HepG2 (cell line): ENCODE data around the gene EFEMP2. TPM values are rescaled to one million over a fixed set of nuclear protein-coding genes. Genes with fewer than 3 reads are reported as not detected.

Experiments used
- HDAC2 ChIP-seq: sonication (generic); formaldehyde crosslinking; IDR thresholded peaks from 2 replicates; pipeline ENCODE4 v1.4.0; 2020; ENCODE audit warnings: missing genetic modification reagents
- HNF4A ChIP-seq: sonication (generic); formaldehyde crosslinking; IDR thresholded peaks from 2 replicates; pipeline ENCODE4 v1.4.0; 2020; ENCODE audit warnings: missing genetic modification reagents
- MAF1 ChIP-seq: sonication (generic); formaldehyde crosslinking; IDR thresholded peaks from 2 replicates; pipeline ENCODE4 v1.5.0; 2020; ENCODE audit warnings: missing genetic modification reagents, borderline replicate concordance
- NFIB ChIP-seq: sonication (generic); formaldehyde crosslinking; IDR thresholded peaks from 2 replicates; pipeline ENCODE4 v1.9.0; 2021; ENCODE audit warnings: missing genetic modification reagents, mild to moderate bottlenecking, borderline replicate concordance
- PHB2 ChIP-seq: fragments of 450-650 bp; IDR thresholded peaks from 2 replicates; pipeline ENCODE4 v1.6.1; 2018; ENCODE audit not compliant: partially characterized antibody
- RARA ChIP-seq: IDR thresholded peaks from 2 replicates; pipeline ENCODE4 v1.6.1; 2016; ENCODE audit warnings: missing genetic modification reagents, missing compliant biosample characterization
- TAF15 ChIP-seq: fragments of 200-400 bp; formaldehyde crosslinking; IDR thresholded peaks from one replicate; pipeline ENCODE4 v1.6.1; 2018; ENCODE audit warnings: mild to moderate bottlenecking, low read depth, low read length; ENCODE audit not compliant: poor library complexity, severe bottlenecking
- ZFYVE20 ChIP-seq: sonication (generic); formaldehyde crosslinking; IDR thresholded peaks from 2 replicates; pipeline ENCODE4 v1.8.0; 2023; ENCODE audit warnings: low read depth, mild to moderate bottlenecking, moderate library complexity, missing genetic modification reagents, borderline replicate concordance
- ZNF350 ChIP-seq: sonication (generic); formaldehyde crosslinking; IDR thresholded peaks from 2 replicates; pipeline ENCODE4 v1.4.0; 2020; ENCODE audit warnings: mild to moderate bottlenecking, low read depth, missing genetic modification reagents, borderline replicate concordance
- ZNF451 ChIP-seq: sonication (generic); formaldehyde crosslinking; IDR thresholded peaks from 2 replicates; pipeline ENCODE4 v1.5.0; 2020; ENCODE audit warnings: mild to moderate bottlenecking, missing genetic modification reagents
- ZNF781 ChIP-seq: sonication (generic); formaldehyde crosslinking; IDR thresholded peaks from 2 replicates; pipeline ENCODE4 v1.5.1; 2020; ENCODE audit warnings: borderline replicate concordance, mild to moderate bottlenecking, missing genetic modification reagents; ENCODE audit errors: not compliant biosample characterization
- polyA plus RNA-seq, 8 experiments: library from polyadenylated mRNA; depleted of rRNA in 3 of 8; stranded (reverse) in 7 of 8; unstranded in 1 of 8; fragments of >200 nt; fragmentation: Illumina TruSeq in 4 of 8; extraction: Trizol in 4 of 8; gene quantifications; 2 replicates each; pipeline versions ENCODE4 v1.2.1 to v1.2.3, GENCODE V29; 2011 to 2016; ENCODE audit warnings: low read depth in 4 of 8, missing spikeins in 1 of 8, mixed read lengths in 1 of 8; ENCODE audit not compliant: insufficient read depth in 1 of 8
- total RNA-seq, 5 experiments: library from RNA; depleted of rRNA; stranded (reverse); fragments of >200 nt; fragmentation: Illumina TruSeq; extraction: Trizol; gene quantifications; 2 replicates each; pipeline ENCODE4 v1.2.3, GENCODE V29; 2016; ENCODE audit warnings: low read depth in 1 of 5
- TF ChIP-seq, protein P1 (sequence below), 2 experiments: fragments of 450-650 bp in 1 of 2; sonication (generic) in 1 of 2; formaldehyde crosslinking; IDR thresholded peaks; 2 replicates each; pipeline versions ENCODE4 v1.5.0 to v1.8.0; 2020 to 2022; ENCODE audit warnings: mild to moderate bottlenecking in 1 of 2, missing genetic modification reagents in 1 of 2
- TF ChIP-seq, protein P2 (sequence below): sonication (generic); formaldehyde crosslinking; IDR thresholded peaks from one replicate; pipeline ENCODE4 v1.5.1; 2020; ENCODE audit warnings: mild to moderate bottlenecking, missing genetic modification reagents; ENCODE audit errors: not compliant biosample characterization
- TF ChIP-seq, protein P3 (sequence below): IDR thresholded peaks from 2 replicates; pipeline ENCODE4 v1.6.1; 2012; ENCODE audit warnings: low read depth, low read length, improper control_type of control experiment
- TF ChIP-seq, protein P4 (sequence below): sonication (generic); formaldehyde crosslinking; IDR thresholded peaks from 2 replicates; pipeline ENCODE4 v1.9.0; 2022; ENCODE audit warnings: missing genetic modification reagents, mild to moderate bottlenecking, borderline replicate concordance

Gene EFEMP2
- total and polyA plus RNA-seq, 2 of the 13 experiments (the other 11 are each of a cell fraction or from before 2014, with no cell fraction given) = 7.4 to 29.7 TPM

DNA sequence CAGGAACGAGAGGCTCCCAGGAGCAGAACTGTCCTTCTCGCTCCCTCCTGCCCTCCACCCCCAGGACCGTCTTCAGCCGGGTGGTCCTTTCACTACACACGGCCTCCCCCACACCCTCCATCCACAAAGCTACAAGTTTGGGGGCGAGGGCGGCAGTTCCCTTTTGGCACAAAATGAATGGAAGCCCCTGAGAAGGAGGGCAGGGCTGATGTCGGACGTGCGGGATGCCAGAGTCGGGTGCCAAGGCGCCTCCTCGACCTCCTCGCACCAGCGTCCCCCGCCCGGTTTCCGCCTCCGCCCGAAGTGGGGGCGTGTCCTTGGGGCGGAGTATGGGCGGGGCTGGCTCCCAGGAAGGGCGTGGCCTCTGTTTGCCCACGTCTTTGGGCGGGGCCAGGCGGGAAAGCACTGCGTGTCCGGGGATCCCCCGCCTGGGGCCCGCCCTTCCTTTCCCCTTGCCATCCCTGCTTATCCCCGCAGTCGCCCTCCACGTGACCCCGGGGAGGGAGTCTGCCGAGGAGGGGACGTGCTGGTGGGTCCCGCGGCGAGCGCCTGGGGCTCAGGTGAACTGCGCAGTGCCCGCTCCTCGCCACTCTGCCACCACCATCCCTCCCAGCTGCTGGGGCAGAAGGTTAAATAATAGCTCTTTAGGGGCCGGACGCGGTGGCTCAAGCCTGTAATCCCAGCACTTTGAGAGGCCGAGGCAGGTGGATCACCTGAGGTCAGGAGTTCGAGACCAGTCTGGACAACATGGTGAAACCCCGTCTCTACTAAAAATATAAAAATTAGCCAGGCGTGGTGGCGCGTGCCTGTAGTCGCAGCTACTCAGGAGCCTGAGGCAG lies 937 bp upstream of the EFEMP2 start (continued):
- TF ChIP-seq, protein P1, sequence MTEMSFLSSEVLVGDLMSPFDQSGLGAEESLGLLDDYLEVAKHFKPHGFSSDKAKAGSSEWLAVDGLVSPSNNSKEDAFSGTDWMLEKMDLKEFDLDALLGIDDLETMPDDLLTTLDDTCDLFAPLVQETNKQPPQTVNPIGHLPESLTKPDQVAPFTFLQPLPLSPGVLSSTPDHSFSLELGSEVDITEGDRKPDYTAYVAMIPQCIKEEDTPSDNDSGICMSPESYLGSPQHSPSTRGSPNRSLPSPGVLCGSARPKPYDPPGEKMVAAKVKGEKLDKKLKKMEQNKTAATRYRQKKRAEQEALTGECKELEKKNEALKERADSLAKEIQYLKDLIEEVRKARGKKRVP (CRISPR knock-in tag; IDR thresholded peaks at IDR 0.05) = peak in 1 of 2 experiments; percentile 31; a peak in 1 of 4 replicates
- TF ChIP-seq, protein P2, sequence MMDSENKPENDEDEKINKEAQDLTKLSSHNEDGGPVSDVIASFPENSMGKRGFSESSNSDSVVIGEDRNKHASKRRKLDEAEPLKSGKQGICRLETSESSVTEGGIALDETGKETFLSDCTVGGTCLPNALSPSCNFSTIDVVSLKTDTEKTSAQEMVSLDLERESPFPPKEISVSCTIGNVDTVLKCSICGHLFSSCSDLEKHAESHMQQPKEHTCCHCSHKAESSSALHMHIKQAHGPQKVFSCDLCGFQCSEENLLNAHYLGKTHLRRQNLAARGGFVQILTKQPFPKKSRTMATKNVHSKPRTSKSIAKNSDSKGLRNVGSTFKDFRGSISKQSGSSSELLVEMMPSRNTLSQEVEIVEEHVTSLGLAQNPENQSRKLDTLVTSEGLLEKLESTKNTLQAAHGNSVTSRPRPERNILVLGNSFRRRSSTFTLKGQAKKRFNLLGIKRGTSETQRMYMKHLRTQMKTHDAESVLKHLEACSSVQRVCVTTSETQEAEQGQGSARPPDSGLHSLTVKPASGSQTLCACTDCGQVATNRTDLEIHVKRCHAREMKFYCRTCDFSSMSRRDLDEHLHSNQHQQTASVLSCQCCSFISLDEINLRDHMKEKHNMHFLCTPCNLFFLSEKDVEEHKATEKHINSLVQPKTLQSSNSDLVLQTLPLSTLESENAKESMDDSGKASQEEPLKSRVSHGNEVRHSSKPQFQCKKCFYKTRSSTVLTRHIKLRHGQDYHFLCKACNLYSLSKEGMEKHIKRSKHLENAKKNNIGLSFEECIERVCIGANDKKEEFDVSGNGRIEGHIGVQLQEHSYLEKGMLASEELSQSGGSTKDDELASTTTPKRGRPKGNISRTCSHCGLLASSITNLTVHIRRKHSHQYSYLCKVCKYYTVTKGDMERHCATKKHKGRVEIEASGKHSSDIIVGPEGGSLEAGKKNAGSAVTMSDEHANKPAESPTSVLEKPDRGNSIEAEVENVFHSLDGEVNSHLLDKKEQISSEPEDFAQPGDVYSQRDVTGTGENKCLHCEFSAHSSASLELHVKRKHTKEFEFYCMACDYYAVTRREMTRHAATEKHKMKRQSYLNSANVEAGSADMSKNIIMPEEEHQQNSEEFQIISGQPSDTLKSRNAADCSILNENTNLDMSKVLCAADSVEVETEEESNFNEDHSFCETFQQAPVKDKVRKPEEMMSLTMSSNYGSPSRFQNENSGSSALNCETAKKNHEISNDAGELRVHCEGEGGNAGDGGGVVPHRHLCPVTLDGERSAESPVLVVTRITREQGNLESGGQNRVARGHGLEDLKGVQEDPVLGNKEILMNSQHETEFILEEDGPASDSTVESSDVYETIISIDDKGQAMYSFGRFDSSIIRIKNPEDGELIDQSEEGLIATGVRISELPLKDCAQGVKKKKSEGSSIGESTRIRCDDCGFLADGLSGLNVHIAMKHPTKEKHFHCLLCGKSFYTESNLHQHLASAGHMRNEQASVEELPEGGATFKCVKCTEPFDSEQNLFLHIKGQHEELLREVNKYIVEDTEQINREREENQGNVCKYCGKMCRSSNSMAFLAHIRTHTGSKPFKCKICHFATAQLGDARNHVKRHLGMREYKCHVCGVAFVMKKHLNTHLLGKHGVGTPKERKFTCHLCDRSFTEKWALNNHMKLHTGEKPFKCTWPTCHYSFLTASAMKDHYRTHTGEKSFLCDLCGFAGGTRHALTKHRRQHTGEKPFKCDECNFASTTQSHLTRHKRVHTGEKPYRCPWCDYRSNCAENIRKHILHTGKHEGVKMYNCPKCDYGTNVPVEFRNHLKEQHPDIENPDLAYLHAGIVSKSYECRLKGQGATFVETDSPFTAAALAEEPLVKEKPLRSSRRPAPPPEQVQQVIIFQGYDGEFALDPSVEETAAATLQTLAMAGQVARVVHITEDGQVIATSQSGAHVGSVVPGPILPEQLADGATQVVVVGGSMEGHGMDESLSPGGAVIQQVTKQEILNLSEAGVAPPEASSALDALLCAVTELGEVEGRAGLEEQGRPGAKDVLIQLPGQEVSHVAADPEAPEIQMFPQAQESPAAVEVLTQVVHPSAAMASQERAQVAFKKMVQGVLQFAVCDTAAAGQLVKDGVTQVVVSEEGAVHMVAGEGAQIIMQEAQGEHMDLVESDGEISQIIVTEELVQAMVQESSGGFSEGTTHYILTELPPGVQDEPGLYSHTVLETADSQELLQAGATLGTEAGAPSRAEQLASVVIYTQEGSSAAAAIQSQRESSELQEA = no peak
- TF ChIP-seq, protein P3, sequence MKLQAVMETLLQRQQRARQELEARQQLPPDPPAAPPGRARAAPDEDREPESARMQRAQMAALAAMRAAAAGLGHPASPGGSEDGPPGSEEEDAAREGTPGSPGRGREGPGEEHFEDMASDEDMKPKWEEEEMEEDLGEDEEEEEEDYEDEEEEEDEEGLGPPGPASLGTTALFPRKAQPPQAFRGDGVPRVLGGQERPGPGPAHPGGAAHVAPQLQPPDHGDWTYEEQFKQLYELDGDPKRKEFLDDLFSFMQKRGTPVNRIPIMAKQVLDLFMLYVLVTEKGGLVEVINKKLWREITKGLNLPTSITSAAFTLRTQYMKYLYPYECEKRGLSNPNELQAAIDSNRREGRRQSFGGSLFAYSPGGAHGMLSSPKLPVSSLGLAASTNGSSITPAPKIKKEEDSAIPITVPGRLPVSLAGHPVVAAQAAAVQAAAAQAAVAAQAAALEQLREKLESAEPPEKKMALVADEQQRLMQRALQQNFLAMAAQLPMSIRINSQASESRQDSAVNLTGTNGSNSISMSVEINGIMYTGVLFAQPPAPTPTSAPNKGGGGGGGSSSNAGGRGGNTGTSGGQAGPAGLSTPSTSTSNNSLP = no peak
- TF ChIP-seq, protein P4, sequence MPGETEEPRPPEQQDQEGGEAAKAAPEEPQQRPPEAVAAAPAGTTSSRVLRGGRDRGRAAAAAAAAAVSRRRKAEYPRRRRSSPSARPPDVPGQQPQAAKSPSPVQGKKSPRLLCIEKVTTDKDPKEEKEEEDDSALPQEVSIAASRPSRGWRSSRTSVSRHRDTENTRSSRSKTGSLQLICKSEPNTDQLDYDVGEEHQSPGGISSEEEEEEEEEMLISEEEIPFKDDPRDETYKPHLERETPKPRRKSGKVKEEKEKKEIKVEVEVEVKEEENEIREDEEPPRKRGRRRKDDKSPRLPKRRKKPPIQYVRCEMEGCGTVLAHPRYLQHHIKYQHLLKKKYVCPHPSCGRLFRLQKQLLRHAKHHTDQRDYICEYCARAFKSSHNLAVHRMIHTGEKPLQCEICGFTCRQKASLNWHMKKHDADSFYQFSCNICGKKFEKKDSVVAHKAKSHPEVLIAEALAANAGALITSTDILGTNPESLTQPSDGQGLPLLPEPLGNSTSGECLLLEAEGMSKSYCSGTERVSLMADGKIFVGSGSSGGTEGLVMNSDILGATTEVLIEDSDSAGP = peak; percentile 58; the same call in 1 of the 2 replicates
- TF ChIP-seq TAF15 (no peak), ZNF350 (CRISPR knock-in tag) (peak; percentile 83), RARA (CRISPR knock-in tag) (peak; percentile 97), HNF4A (CRISPR knock-in tag) (no peak), ZNF781 (CRISPR knock-in tag) (no peak), NFIB (no peak), HDAC2 (peak; percentile 66; the same call in 1 of the 2 replicates), ZNF451 (CRISPR knock-in tag) (peak; percentile 79; the same call in 1 of the 2 replicates), MAF1 (CRISPR knock-in tag) (no peak), ZFYVE20 (CRISPR knock-in tag) (no peak), PHB2 (no peak)
